Dendritic cell treated with granulocyte-macrophage colony-stimulating factor and Interleukin-4, amounts not matched to agents 40 ng/mL and 50 ng/mL, for 4 days (primary cell): ENCODE results near the gene TIGAR.

Experiments
- H3K27ac Mint-ChIP-seq: one replicate; pipeline ENCODE4 v1.8.0; 2022; ENCODE audit warnings: mild to moderate bottlenecking, mixed read lengths
- H3K27me3 Mint-ChIP-seq: one replicate; pipeline ENCODE4 v1.8.0; 2022; ENCODE audit warnings: mild to moderate bottlenecking, mixed read lengths
- H3K36me3 Mint-ChIP-seq: one replicate; pipeline ENCODE4 v1.8.0; 2022; ENCODE audit warnings: low read depth, mixed read lengths
- H3K4me1 Mint-ChIP-seq: one replicate; pipeline ENCODE4 v1.8.0; 2022; ENCODE audit warnings: low read depth, mixed read lengths
- H3K4me3 Mint-ChIP-seq: one replicate; pipeline ENCODE4 v1.8.0; 2022; ENCODE audit warnings: mild to moderate bottlenecking, moderate library complexity, mixed read lengths
- H3K9me3 Mint-ChIP-seq: one replicate; pipeline ENCODE4 v1.8.0; 2022; ENCODE audit warnings: mixed read lengths
- intact Hi-C: fragments of 100-400 bp; cut with micrococcal nuclease; formaldehyde crosslinking; loops from one replicate; pipeline ENCODE4 v1.15.0; 2022

TIGAR gene

GRCh38 chr12:4331842-4332241 lies 10.8 kb downstream of the TIGAR start:
- Mint-ChIP-seq H3K4me1 (peaks cover 31% of the 10 kb centered on the region), H3K36me3 (peaks cover 77% of the 10 kb centered on the region), H3K27ac (no peak overlapping the region), H3K9me3 (no peaks in the 10 kb centered on the region), H3K27me3 (no peaks in the 10 kb centered on the region), H3K4me3 (no peak overlapping the region)
- intact Hi-C loops: no loop called here

DNA sequence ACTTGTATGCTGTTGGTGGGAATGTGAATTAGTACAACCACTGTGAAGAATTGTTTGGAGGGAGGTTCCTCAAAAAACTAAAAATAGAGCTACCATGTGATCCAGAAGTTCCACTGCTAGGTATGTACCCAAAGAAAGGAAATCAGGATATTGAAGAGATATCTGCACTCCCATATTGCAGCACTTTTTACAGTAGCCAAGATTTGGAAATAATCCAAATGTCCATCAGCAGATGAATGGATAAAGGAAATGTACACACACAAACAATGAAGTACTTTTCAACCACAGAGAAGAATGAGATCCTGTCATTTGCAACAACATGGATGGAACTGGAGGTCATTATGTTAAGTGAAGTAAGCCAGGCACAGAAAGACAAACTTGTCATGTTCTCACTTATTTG lies 25.9 kb downstream of the TIGAR start:
- H3K9me3 Mint-ChIP-seq: peaks cover 22% of the 10 kb centered on the region
- no peak overlapping the region for H3K4me3 Mint-ChIP-seq
- peaks cover 98% of the 10 kb centered on the region for H3K36me3 Mint-ChIP-seq
- intact Hi-C loops: no loop called here
- no peaks in the 10 kb centered on the region for H3K27me3 Mint-ChIP-seq
- H3K4me1 Mint-ChIP-seq: peaks cover 13% of the 10 kb centered on the region
- no peak overlapping the region for H3K27ac Mint-ChIP-seq

- no peaks in the 10 kb centered on the region for H3K9me3 Mint-ChIP-seq
- no peak overlapping the region for H3K27ac Mint-ChIP-seq
- H3K36me3 Mint-ChIP-seq: peaks cover 68% of the 10 kb centered on the region
- intact Hi-C loops: loop anchor here (5.0 kb wide), 1 partner anchor 174 kb away; no protein-coding TSS in a partner anchor
- no peak overlapping the region for H3K4me3 Mint-ChIP-seq
- peaks cover 4% of the 10 kb centered on the region for H3K4me1 Mint-ChIP-seq
- H3K27me3 Mint-ChIP-seq: no peaks in the 10 kb centered on the region
Observed at GRCh38 chr12:4353785-4354208, 32.8 kb downstream of the TIGAR start.

GRCh38 chr12:4355156-4356040 lies 34.4 kb downstream of the TIGAR start:
- peaks cover 4% of the 10 kb centered on the region for H3K4me1 Mint-ChIP-seq
- no peaks in the 10 kb centered on the region for H3K27me3 Mint-ChIP-seq
- H3K9me3 Mint-ChIP-seq: no peaks in the 10 kb centered on the region
- H3K4me3 Mint-ChIP-seq: no peak overlapping the region
- H3K27ac Mint-ChIP-seq: no peak overlapping the region
- peaks cover 52% of the 10 kb centered on the region for H3K36me3 Mint-ChIP-seq
- intact Hi-C loops: no loop called here

DNA sequence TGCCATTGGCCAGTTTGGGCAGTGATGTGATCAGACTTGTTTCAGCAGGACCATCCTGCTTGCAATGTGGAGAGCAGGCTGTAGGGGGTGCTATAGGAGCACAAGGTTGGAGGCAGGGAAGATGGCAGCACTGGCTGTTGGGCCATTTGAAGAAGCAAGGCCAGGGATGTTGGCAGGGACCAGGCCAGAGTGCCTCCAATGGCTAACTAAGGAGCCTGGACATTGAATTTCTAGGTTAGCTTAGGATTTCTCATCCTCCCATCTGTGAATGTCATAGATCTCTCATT lies 35.0 kb downstream of the TIGAR start:
- Mint-ChIP-seq H3K27ac (no peak overlapping the region), H3K4me1 (peaks cover 4% of the 10 kb centered on the region), H3K4me3 (no peak overlapping the region), H3K36me3 (peaks cover 46% of the 10 kb centered on the region), H3K9me3 (no peaks in the 10 kb centered on the region), H3K27me3 (no peaks in the 10 kb centered on the region)
- intact Hi-C loops: no loop called here

GRCh38 chr12:4366090-4366489 lies 45.1 kb downstream of the TIGAR start:
- intact Hi-C loops: no loop called here
- Mint-ChIP-seq H3K4me3 (no peak overlapping the region), H3K27me3 (peaks cover 49% of the 10 kb centered on the region), H3K9me3 (no peaks in the 10 kb centered on the region), H3K4me1 (peaks cover 6% of the 10 kb centered on the region), H3K36me3 (no peaks in the 10 kb centered on the region), H3K27ac (no peak overlapping the region)

- no peaks in the 10 kb centered on the region for H3K9me3 Mint-ChIP-seq
- no peaks in the 10 kb centered on the region for H3K36me3 Mint-ChIP-seq
- no peak overlapping the region for H3K27ac Mint-ChIP-seq
- peaks cover 51% of the 10 kb centered on the region for H3K27me3 Mint-ChIP-seq
- intact Hi-C loops: no loop called here
- H3K4me1 Mint-ChIP-seq: peaks cover 6% of the 10 kb centered on the region
- H3K4me3 Mint-ChIP-seq: no peak overlapping the region
Observed at GRCh38 chr12:4369548-4369947, 48.5 kb downstream of the TIGAR start.

DNA sequence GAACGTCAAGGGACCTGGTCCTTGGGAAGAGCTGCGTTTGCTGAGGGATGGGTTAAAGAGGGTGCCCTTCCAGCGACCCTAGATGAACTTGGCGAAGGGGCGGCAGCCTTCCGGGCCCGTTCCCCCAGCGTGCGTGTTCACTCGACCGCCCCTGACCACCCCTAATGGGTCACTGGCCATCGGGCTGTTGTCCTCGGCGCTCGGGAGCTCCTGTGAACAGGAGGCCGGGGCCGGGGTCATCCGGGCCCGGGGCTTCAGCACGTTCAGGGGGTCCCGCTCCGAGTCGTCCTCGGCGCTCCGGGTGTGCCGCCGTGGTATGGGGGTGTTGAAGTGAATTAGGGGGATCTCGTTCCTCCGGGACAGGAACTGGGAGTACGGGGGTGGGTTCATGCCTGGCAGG lies 49.3 kb downstream of the TIGAR start:
- intact Hi-C loops: no loop called here
- peaks cover 6% of the 10 kb centered on the region for H3K4me1 Mint-ChIP-seq
- H3K27ac Mint-ChIP-seq: no peak overlapping the region
- H3K9me3 Mint-ChIP-seq: no peaks in the 10 kb centered on the region
- peaks cover 50% of the 10 kb centered on the region for H3K27me3 Mint-ChIP-seq
- H3K36me3 Mint-ChIP-seq: no peaks in the 10 kb centered on the region
- no peak overlapping the region for H3K4me3 Mint-ChIP-seq

DNA sequence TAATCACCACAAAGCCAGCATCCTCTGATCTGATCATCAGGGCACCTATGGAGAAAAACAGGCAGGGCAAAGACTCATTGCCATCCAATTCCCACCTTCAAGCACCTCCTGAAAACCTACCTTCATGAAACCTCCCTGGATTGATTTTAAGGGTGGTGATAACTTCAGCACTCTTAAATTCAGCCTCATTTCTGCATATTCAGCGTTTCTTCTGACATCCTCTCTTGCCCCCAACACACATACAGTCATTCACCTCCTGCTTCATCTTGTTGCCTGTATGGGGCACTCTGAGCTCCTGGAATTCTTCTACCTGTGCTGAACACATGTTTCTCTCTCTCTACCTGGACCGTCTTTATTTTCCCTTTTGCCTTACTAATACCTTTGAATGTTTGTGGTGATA lies 51.6 kb downstream of the TIGAR start:
- intact Hi-C loops: no loop called here
- no peaks in the 10 kb centered on the region for H3K36me3 Mint-ChIP-seq
- H3K27ac Mint-ChIP-seq: no peak overlapping the region
- peaks cover 12% of the 10 kb centered on the region for H3K4me1 Mint-ChIP-seq
- peaks cover 42% of the 10 kb centered on the region for H3K27me3 Mint-ChIP-seq
- no peaks in the 10 kb centered on the region for H3K9me3 Mint-ChIP-seq
- H3K4me3 Mint-ChIP-seq: no peak overlapping the region

DNA sequence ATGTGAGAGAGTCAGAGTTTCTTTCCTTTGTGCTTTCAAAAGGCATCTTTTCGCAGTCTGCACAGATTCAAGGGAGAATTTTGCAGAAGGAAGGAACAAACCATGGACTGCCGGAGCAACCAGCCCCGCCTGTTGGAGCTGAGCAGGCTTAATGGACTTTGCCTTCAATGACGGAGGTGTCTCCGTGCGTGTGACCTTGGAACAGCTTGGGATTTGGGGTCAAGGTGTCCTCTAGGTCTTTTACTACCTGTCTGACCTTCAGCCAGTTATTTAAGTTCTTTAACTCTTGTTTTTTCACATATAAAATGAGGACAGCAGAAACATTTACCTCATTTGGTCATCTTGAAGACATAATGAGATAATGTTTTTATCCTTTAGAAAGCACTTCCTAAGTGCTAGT lies 54.4 kb downstream of the TIGAR start:
- intact Hi-C loops: no loop called here

GRCh38 chr12:4378772-4379171 lies 57.8 kb downstream of the TIGAR start:
- Mint-ChIP-seq H3K4me3 (no peak overlapping the region), H3K4me1 (peaks cover 6% of the 10 kb centered on the region)

More for the DNA sequence above, 54.4 kb downstream of the TIGAR start:
- no peaks in the 10 kb centered on the region for H3K9me3 Mint-ChIP-seq
- H3K27ac Mint-ChIP-seq: no peak overlapping the region
- peaks cover 9% of the 10 kb centered on the region for H3K4me1 Mint-ChIP-seq
- H3K36me3 Mint-ChIP-seq: no peaks in the 10 kb centered on the region
- H3K4me3 Mint-ChIP-seq: no peak overlapping the region
- peaks cover 51% of the 10 kb centered on the region for H3K27me3 Mint-ChIP-seq

DNA sequence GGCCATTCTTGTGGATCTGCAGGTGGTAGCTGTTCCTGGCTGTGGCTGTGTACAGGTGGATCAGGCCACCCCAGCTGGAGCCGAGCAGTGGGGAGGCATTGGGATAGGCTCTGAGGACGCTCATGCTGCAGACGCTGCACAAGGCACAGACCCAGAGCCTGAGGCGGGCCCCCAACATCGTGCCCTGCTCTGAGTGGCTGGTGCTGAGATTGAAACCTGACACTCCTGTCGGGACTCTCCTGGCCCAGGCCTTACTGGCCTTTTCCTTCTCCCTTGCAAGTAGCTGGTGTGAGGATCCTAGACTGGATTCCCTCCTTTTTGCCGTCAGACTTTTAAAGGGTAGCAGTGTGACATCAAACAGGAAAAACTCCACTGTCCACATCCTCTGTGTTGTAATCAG lies 58.4 kb downstream of the TIGAR start, which contains the start of gene FGF23:
TSS of gene FGF23 (minus strand) at position 308 of the 400 bp plus-strand sequence. CDS start at position 178, 130 bp downstream.
- Mint-ChIP-seq H3K27me3 (peaks cover 53% of the 10 kb centered on the region), H3K4me3 (no peak within 1 kb of the TSS), H3K27ac (no peak within 1 kb of the TSS), H3K9me3 (no peaks in the 10 kb centered on the region), H3K4me1 (peaks cover 6% of the 10 kb centered on the region), H3K36me3 (no peaks in the 10 kb centered on the region)
- intact Hi-C loops: no loop called here

More at GRCh38 chr12:4378772-4379171, 57.8 kb downstream of the TIGAR start:
- Mint-ChIP-seq H3K27ac (no peak overlapping the region), H3K9me3 (no peaks in the 10 kb centered on the region), H3K36me3 (no peaks in the 10 kb centered on the region), H3K27me3 (peaks cover 58% of the 10 kb centered on the region)
- intact Hi-C loops: no loop called here

- Mint-ChIP-seq H3K27ac (no peak overlapping the region), H3K4me1 (peaks cover 6% of the 10 kb centered on the region), H3K36me3 (no peaks in the 10 kb centered on the region), H3K27me3 (peaks cover 47% of the 10 kb centered on the region), H3K9me3 (no peaks in the 10 kb centered on the region), H3K4me3 (no peak overlapping the region)
- intact Hi-C loops: no loop called here
Observed at GRCh38 chr12:4380332-4380731, 59.3 kb downstream of the TIGAR start.

- H3K36me3 Mint-ChIP-seq: no peaks in the 10 kb centered on the region
- intact Hi-C loops: no loop called here
- no peak overlapping the region for H3K4me3 Mint-ChIP-seq
Observed at GRCh38 chr12:4383304-4383865, 62.4 kb downstream of the TIGAR start.

More at GRCh38 chr12:4383304-4383865, 62.4 kb downstream of the TIGAR start:
- peaks cover 42% of the 10 kb centered on the region for H3K27me3 Mint-ChIP-seq
- H3K9me3 Mint-ChIP-seq: no peaks in the 10 kb centered on the region
- no peak overlapping the region for H3K27ac Mint-ChIP-seq
- no peaks in the 10 kb centered on the region for H3K4me1 Mint-ChIP-seq
